ENCODE measurements around the gene MYOM1.

Gene MYOM1

GRCh38 chr18:3089579-3089978 lies 130.2 kb downstream of the MYOM1 start:
- no peak overlapping the region for H3K27ac ChIP-seq
- TF ChIP-seq ZFX (IDR thresholded peaks at IDR 0.05) (no peak), CTCF (conservative IDR thresholded peaks at IDR 0.05) (no peak)

GRCh38 chr18:3088449-3088848 lies 131.3 kb downstream of the MYOM1 start:
- TF ChIP-seq CTCF (conservative IDR thresholded peaks at IDR 0.05), result no peak
- TF ChIP-seq ZFX (IDR thresholded peaks at IDR 0.05), result no peak
- no peak overlapping the region for H3K27ac ChIP-seq

GRCh38 chr18:3086871-3087270 lies 132.9 kb downstream of the MYOM1 start:
- H3K27ac ChIP-seq, result no peak overlapping the region
- TF ChIP-seq ZFX (IDR thresholded peaks at IDR 0.05), result no peak
- no peak for TF ChIP-seq CTCF (conservative IDR thresholded peaks at IDR 0.05)

GRCh38 chr18:3085612-3086011 lies 134.2 kb downstream of the MYOM1 start:
- TF ChIP-seq ZFX (IDR thresholded peaks at IDR 0.05) (no peak), CTCF (conservative IDR thresholded peaks at IDR 0.05) (no peak)
- no peak overlapping the region for H3K27ac ChIP-seq

- no peak for TF ChIP-seq ZFX (IDR thresholded peaks at IDR 0.05)
- no peak for TF ChIP-seq CTCF (conservative IDR thresholded peaks at IDR 0.05)
- H3K27ac ChIP-seq, result no peak overlapping the region
These were observed 135.6 kb downstream of the MYOM1 start for GRCh38 chr18:3084206-3084605.

- TF ChIP-seq CTCF (conservative IDR thresholded peaks at IDR 0.05) (no peak), ZFX (IDR thresholded peaks at IDR 0.05) (no peak)
These were observed 136.0 kb downstream of the MYOM1 start for GRCh38 chr18:3083766-3084165.

GRCh38 chr18:3081584-3081991 lies 138.2 kb downstream of the MYOM1 start:
- H3K27ac ChIP-seq, result no peak overlapping the region
- TF ChIP-seq ZFX (IDR thresholded peaks at IDR 0.05), result no peak
- TF ChIP-seq CTCF (conservative IDR thresholded peaks at IDR 0.05), result no peak

More at GRCh38 chr18:3083766-3084165, 136.0 kb downstream of the MYOM1 start:
- H3K27ac ChIP-seq, result no peak overlapping the region
